CD4-positive, alpha-beta T cell treated with Interleukin-4 for 1 hour (primary cell): ENCODE measurements around the gene SLC6A20.

ENCODE experiments used
- DNase-seq, 2 donors: peaks; one replicate each; pipeline ENCODE4 v3.0.0-alpha.2; 2020 to 2022

The SLC6A20 gene

GRCh38 chr3:45800611-45801010 is 4.3 kb upstream of the SLC6A20 start:
- no peak for DNase-seq

GRCh38 chr3:45799586-45799985 is 3.2 kb upstream of the SLC6A20 start:
- no peak for DNase-seq

DNA sequence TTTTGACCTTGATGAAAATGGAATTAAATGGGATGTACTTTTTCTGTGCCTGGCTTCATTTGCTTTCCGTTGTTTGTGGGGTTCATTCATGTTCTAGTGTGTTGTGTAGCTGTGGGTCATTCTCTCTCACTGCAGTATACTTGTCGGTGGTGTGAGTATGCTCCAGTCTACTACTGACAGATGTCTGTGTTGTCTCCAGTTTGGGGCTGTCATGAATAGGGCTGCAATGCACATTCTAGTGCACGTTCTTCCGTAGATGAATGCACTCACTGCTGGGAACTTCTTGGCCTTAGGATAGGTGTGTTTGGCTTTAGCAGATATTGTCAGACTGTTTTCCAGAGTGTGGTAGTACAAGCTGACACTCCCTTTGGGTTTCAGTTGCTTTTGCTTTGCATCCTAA is 1.7 kb upstream of the SLC6A20 start:
- DNase-seq: no peak

DNA sequence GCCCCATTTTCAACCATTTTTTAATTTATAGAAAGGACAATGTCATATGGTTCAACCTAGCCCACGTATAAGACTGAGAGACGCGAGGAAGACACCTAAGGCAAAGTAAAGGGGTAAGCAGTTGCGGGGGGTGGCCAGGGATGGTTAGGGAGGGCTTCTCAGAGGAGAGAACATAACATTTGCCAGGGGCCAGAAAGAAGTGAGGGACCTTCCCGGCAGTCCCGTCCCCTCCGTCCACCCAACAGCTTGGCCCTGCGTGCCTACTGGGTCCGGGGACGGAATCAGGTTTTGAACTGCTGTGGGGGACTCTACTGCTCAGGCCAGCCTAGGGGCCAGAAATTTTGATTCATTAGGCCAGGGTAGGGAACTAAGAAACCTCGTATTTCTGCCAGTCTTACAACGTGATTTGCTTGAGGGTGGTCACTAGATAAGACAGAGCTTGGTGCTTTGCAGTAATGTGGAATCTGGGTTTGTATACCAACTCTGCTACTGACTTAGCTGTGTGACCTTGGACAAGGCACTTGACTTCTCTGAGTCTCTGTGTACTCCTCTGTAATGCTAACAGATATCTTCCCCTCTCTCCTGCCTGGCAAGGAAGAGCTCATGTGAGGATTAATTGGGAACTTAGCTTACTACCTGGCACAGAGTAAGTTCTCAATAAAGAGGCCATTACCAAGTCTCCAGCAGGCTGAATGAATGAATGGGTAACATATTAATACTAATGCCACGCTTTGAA is 734 bp upstream of the SLC6A20 start:
- DNase-seq: no peak

GRCh38 chr3:45795509-45795881 is 841 bp downstream of the SLC6A20 start:
- no peak for DNase-seq

DNA sequence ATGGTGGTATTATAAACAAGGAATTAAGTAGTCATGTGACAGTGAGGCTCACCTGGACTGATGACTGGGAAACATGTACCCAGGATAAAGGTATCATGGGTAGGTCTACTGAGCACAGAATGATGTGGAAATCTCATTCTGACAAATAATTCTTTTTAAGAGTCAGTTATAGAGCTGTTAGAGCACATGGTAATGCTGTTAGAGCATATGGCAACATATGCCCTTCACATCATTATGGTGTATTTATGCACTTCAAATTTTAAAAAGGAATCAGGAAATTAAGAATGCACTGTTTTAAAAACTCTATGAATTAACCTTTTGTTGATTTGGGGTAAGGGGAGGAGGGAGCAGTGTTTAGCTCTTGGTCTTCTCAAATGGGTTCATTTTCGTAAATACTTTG is 1.7 kb downstream of the SLC6A20 start:
- no peak for DNase-seq

GRCh38 chr3:45794177-45794560 is 2.2 kb downstream of the SLC6A20 start:
- no peak for DNase-seq

DNA sequence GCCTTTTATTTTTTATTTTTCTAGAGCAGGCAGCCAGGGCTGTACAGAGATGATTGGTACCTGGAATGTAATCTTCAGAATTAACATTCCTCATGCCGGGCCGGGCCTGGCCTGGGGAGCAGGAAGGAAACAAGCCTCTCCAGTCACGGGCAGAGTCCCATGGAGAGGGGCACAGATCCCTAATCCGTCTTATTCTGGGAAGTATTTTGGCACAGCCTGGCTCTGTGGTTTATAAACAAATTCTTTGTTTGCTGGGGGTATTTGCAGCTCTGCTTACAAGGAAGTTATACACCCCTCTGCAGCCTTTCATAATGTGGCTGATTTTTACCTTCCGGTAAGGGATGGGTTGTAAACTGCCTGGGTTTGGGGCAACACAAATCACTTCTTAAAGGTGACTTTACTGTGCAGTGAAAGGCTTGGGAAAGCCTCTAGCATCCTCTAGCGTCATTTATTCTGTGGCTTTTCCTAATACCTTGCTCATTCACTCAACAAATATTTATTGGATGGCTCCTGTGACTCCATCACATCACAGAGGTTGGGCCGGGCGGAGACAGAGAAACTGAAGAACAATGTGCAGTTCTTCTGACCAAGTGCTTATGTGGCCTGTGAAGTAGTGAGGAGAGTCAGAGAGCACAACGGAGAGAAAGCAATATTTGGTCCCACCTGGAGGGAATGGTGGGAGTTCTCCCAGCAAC is 2.7 kb downstream of the SLC6A20 start:
- no peak for DNase-seq

GRCh38 chr3:45792516-45793172 is 3.7 kb downstream of the SLC6A20 start:
- no peak for DNase-seq

DNA sequence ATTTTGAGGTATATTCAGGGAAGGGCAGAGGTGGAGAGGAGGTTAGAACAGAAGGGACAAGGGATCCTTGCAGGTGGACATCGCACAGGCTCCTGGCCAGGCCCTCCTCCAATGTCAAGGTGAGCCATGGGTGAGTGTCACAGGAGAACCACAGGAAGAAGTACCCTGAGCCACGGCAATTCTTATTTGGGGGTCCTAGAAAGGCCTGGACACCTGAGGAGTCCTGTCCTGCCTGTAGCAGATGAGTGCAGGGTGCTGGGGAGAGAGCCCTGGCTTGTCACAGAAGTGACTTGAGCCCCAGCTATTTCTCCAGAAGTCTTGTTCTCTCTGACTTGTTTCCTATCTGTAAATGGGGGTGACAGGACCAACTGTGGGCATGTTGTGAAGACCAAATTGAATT is 4.3 kb downstream of the SLC6A20 start:
- no peak for DNase-seq

GRCh38 chr3:45790596-45790995 is 5.7 kb downstream of the SLC6A20 start:
- no peak for DNase-seq

DNA sequence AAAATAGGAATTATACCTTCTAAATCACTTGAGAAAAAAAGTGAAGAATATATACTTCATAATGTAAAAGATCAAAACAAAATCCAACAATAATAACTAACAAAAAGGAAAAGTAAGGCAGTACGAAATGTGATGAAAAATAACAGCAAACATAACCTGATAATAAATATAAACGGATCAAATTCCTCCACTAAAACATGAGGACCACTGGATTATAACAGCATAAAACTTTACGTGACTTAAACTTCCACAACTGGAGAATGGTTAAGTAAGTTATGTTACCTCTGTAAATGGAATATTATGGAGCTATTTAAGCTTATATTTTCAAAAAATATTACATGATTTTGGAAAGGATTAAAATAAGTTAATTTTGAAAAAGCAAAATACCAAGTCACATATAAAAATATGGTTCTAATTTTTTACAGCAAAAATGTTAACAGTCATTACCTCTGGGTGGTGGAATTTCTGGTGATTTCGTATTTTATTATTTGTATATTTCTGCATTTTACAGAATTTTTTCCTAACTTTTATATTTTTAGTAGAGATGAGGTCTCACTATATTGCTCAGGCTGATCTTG is 7.0 kb downstream of the SLC6A20 start:
- DNase-seq: no peak

- DNase-seq: no peak
These were observed 8.8 kb downstream of the SLC6A20 start for GRCh38 chr3:45787551-45787950.

DNA sequence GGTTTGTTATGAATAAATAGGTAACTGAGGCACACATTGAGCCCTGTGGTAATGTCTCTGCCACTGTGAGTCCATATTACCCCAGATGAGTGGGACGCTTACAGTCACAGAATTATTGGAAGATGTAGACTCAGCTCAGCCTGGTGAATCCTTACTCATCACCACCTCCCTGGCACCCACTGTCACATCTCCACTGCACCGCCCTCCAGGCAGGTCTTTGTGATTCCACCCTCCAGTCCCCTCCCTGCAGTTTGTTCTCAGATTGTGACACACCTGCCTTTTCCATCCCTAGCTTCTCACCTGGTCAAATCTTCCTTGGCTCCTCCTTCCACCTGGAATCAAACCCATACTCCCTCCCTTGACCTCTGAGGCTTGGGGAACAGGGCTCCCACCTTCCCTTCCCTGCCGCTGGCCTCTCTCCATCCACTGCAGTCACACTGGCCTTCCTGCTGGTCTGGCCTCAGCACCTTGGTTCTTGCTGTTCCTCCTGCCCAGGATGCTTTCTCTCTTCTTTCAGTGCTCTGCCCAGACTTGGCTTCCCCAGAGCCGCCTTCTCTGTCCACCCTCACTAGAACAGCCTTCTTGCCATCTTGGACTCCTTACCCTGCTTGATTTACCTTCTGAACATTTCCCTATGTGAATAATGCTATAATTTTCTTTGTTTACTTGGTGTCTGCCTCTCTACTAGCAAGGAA is 9.4 kb downstream of the SLC6A20 start:
- DNase-seq: no peak

DNA sequence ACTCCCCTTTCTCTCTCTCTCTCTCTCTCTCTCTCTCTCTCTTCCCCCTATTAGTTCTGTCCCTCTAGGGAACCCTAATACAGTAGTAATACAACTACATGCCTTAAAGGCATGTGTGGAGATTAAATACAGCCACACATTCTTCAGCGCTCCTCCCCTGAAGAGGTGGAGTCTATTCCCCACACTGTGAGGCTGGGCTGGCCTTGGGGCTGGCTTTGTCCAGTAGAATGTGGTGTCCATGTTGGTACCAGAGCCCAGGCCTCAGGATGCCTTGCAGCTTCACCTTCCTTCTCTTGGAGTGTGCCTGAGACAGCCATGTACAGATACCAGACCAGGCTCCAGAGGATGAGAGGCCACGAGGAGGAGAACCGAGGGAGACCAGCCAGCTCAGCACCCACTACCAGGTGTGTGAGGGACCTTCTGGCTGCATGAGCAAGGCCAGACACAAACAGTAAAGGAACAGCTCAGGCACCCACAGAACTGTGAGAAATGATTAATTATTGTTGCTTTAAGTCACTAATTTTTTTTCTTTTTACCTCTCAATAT is 10.7 kb downstream of the SLC6A20 start:
- DNase-seq: no peak

- no peak for DNase-seq
These were observed 12.7 kb downstream of the SLC6A20 start for GRCh38 chr3:45783667-45784066.

DNA sequence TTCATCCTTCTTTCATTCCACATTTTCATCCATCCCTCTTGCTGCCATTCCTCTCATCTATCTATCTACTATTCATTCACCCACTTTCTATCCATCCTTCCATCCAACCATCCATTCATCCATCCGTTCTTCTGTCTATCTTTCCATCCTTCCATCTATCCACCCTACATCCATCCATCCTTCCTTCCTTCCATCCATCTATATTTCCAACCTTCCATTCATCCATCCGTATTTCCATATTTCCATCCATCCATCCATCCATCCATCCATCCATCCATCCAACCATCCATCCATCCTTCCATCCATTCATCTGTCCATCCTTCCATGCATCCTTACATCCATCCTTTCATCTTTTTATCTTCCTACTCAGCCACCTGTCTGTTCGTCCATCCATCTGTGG is 14.0 kb downstream of the SLC6A20 start:
- no peak for DNase-seq

GRCh38 chr3:45781841-45782240 is 14.5 kb downstream of the SLC6A20 start:
- DNase-seq: no peak

GRCh38 chr3:45781271-45781670 is 15.1 kb downstream of the SLC6A20 start:
- DNase-seq: no peak

DNA sequence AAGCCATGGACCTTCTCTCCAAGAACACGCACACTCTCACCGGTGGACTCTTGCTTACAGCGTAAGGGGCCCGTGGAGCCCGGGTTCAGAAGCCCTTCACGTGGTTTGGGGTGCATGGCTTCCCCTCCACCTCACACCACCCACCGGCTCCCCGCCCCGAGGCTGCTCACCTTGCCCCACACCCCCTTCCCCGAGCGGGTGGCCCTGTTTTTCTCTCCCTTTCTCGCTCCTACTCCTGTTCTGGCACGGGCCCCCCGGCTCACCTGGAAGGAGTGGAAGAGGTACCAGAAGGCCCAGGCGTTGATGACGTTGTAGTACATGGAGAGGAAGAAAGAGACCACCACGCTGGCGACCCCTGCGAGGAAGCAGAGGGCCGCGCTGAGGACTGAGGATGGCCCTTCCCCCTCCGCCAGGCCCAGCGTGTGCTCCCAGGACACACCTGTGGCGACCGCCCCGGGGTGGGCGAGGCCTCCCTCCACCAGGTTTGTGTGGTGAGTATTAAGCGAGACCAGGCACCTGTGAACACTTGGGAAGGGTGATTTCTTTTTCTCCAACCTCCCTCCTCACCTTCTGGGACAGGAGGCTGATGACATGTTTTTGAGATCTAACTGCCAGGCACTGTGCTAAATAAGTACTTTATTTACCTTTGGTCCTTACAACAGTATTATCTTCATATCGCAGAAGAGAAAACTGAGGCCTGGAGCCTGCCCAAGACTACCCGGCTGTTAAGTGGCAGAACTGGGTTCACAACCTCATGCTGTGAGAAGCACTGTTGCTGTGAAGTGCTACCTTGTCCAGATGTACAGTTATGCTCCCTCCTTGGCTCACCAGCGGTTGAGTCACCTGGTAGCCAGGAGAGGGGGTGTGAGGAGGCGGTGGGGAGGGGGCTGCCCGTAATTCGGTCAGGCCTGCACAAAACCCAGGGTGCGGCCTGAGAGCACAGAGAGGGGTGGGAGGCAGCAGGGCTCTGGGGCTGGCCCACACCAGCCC is 16.3 kb downstream of the SLC6A20 start:
- no peak for DNase-seq

- DNase-seq: no peak
These were observed 17.6 kb downstream of the SLC6A20 start for GRCh38 chr3:45778761-45779201.
